ENCODE results near the gene RHEX.

RHEX gene

GRCh38 chr1:206094024-206094423 is 41.1 kb downstream of the RHEX start:
- no peak for DNase-seq (ENCODE audit: low spot score)

- no peak for DNase-seq (ENCODE audit: low spot score)
These were observed 44.4 kb downstream of the RHEX start for GRCh38 chr1:206097381-206097780.

GRCh38 chr1:206098242-206098919 is 45.4 kb downstream of the RHEX start:
- DNase-seq (ENCODE audit: low spot score) = no peak

GRCh38 chr1:206100226-206100815 is 47.3 kb downstream of the RHEX start:
- DNase-seq (ENCODE audit: low spot score) = no peak

- DNase-seq (ENCODE audit: low spot score) = no peak
These were observed 48.5 kb downstream of the RHEX start for GRCh38 chr1:206101351-206102045.

GRCh38 chr1:206102292-206102936 is 49.4 kb downstream of the RHEX start:
- no peak for DNase-seq (ENCODE audit: low spot score)

- no peak for DNase-seq (ENCODE audit: low spot score)
These were observed 51.0 kb downstream of the RHEX start for GRCh38 chr1:206103979-206104378.

GRCh38 chr1:206105464-206105995 is 52.6 kb downstream of the RHEX start:
- no peak for DNase-seq (ENCODE audit: low spot score)

GRCh38 chr1:206106328-206107167 is 53.6 kb downstream of the RHEX start:
- DNase-seq (ENCODE audit: low spot score) = peak; percentile 77

- DNase-seq (ENCODE audit: low spot score) = no peak
These were observed 54.2 kb downstream of the RHEX start for GRCh38 chr1:206107168-206107544.

- DNase-seq (ENCODE audit: low spot score) = no peak
These were observed 55.7 kb downstream of the RHEX start for GRCh38 chr1:206108635-206109034.

GRCh38 chr1:206109718-206110117 is 56.7 kb downstream of the RHEX start:
- no peak for DNase-seq (ENCODE audit: low spot score)

GRCh38 chr1:206110161-206110560 is 57.2 kb downstream of the RHEX start:
- no peak for DNase-seq (ENCODE audit: low spot score)

GRCh38 chr1:206110820-206111219 is 57.8 kb downstream of the RHEX start:
- DNase-seq (ENCODE audit: low spot score) = no peak

GRCh38 chr1:206111271-206111927 is 58.4 kb downstream of the RHEX start:
- DNase-seq (ENCODE audit: low spot score) = no peak

- no peak for DNase-seq (ENCODE audit: low spot score)
These were observed 59.8 kb downstream of the RHEX start for GRCh38 chr1:206112600-206113301.

GRCh38 chr1:206114692-206115640 is 62.0 kb downstream of the RHEX start:
- DNase-seq (ENCODE audit: low spot score) = no peak

- no peak for DNase-seq (ENCODE audit: low spot score)
These were observed 62.8 kb downstream of the RHEX start for GRCh38 chr1:206115791-206116190.

- no peak for DNase-seq (ENCODE audit: low spot score)
These were observed 63.4 kb downstream of the RHEX start for GRCh38 chr1:206116191-206116872.
